HCT116 (cell line): Measurements from ENCODE around the gene CLCN3.

ENCODE experiments used
- ATF3 ChIP-seq: IDR thresholded peaks from 2 replicates; pipeline ENCODE4 v1.6.1; 2012
- CTCF ChIP-seq, 3 experiments: fragments of 200-600 bp in 1 of 3; sonication (generic) in 1 of 3; IDR thresholded peaks in 2 of 3; conservative IDR thresholded peaks in 1 of 3; 2 replicates each; pipeline ENCODE4 v1.5.1; 2012 to 2017; ENCODE audit warnings: low read depth in 2 of 3, low read length in 2 of 3, antibody characterized with exemption in 1 of 3, borderline replicate concordance in 1 of 3, control low read depth in 1 of 3, mild to moderate bottlenecking in 1 of 3, mixed read lengths in 1 of 3, mixed run types in 1 of 3, moderate library complexity in 1 of 3; ENCODE audit not compliant: insufficient read depth in 1 of 3
- ELF1 ChIP-seq: IDR thresholded peaks from 2 replicates; pipeline ENCODE4 v1.6.1; 2012; ENCODE audit warnings: low read depth, borderline replicate concordance
- EZH2 ChIP-seq: fragments of 200-600 bp; sonication (generic); IDR thresholded peaks from 2 replicates; pipeline ENCODE4 v1.6.1; 2017; ENCODE audit warnings: antibody characterized with exemption, mixed run types
- EZH2phosphoT487 ChIP-seq: fragments of 200-600 bp; IDR thresholded peaks from 2 replicates; pipeline ENCODE4 v1.6.1; 2018; ENCODE audit warnings: antibody characterized with exemption, borderline replicate concordance
- MAX ChIP-seq: IDR thresholded peaks from 2 replicates; pipeline ENCODE4 v1.6.1; 2012
- POLR2A ChIP-seq: IDR thresholded peaks from 2 replicates; pipeline ENCODE4 v1.7.0; 2011; ENCODE audit warnings: borderline replicate concordance; ENCODE audit not compliant: insufficient read depth, insufficient read length; ENCODE audit errors: extremely low read depth
- POLR2AphosphoS5 ChIP-seq: IDR thresholded peaks from 2 replicates; pipeline ENCODE4 v1.6.1; 2011; ENCODE audit warnings: mild to moderate bottlenecking, low read depth, low read length, moderate library complexity
- RAD21 ChIP-seq: IDR thresholded peaks from 2 replicates; pipeline ENCODE4 v1.6.1; 2012; ENCODE audit warnings: low read depth, mild to moderate bottlenecking
- SIN3A ChIP-seq: IDR thresholded peaks from 2 replicates; pipeline ENCODE4 v1.6.1; 2012; ENCODE audit warnings: low read depth
- YY1 ChIP-seq: IDR thresholded peaks from 2 replicates; pipeline ENCODE4 v1.6.1; 2011; ENCODE audit warnings: low read length, low read depth, moderate library complexity, mild to moderate bottlenecking; ENCODE audit not compliant: insufficient replicate concordance; ENCODE audit errors: extremely low read depth
- ZBTB33 ChIP-seq: IDR thresholded peaks from 2 replicates; pipeline ENCODE4 v1.6.1; 2011; ENCODE audit warnings: mild to moderate bottlenecking, low read length, moderate library complexity; ENCODE audit not compliant: insufficient replicate concordance; ENCODE audit errors: extremely low read depth
- ZNF274 ChIP-seq: fragments of 200-500 bp; sonication (Bioruptor generic); IDR thresholded peaks from 2 replicates; pipeline ENCODE4 v1.6.1; 2014; ENCODE audit warnings: mild to moderate bottlenecking, low read depth, low read length, inconsistent platforms

- TF ChIP-seq POLR2AphosphoS5 (no peak), EZH2 (no peak), CTCF (IDR thresholded peaks at IDR 0.05 in 2 of 3, conservative IDR thresholded peaks at IDR 0.05 in 1 of 3; ENCODE audit: borderline replicate concordance in 1 of 3, insufficient read depth in 1 of 3, low read depth in 2 of 3, low read length in 2 of 3) (no peak), ZNF274 (no peak), ATF3 (no peak), RAD21 (no peak), SIN3A (no peak), POLR2A (no peak), ZBTB33 (no peak), ELF1 (no peak), MAX (no peak), EZH2phosphoT487 (no peak), YY1 (no peak)
Measured at GRCh38 chr4:169645627-169646026, 25.2 kb downstream of the CLCN3 start.
